DND-41 (cell line): ENCODE results near the gene SOCS3.

Experiments used
- ATAC-seq: fragments of 200-7000 bp; cut with Tn5 transposase; 3 replicates; pipeline ENCODE4 v1.9.1; 2021; ENCODE audit warnings: low read depth; ENCODE audit not compliant: insufficient read depth
- DNase-seq: peaks from one replicate; pipeline ENCODE4 v3.0.0-alpha.2; 2020
- H2AFZ ChIP-seq: 2 replicates; pipeline ENCODE4 v1.6.0; 2012; ENCODE audit warnings: low read depth, low read length
- H3K27ac ChIP-seq: 2 replicates; pipeline ENCODE4 v1.5.1; 2012; ENCODE audit warnings: low read length, inconsistent platforms
- H3K27me3 ChIP-seq: fragments of 200-600 bp; sonication (generic); 2 replicates; pipeline ENCODE4 v1.6.0; 2012; ENCODE audit warnings: low read length, mild to moderate bottlenecking, inconsistent platforms; ENCODE audit not compliant: insufficient read depth, poor library complexity
- H3K36me3 ChIP-seq: 2 replicates; pipeline ENCODE4 v1.5.1; 2012; ENCODE audit warnings: low read length, inconsistent platforms; ENCODE audit not compliant: insufficient read depth
- H3K4me1 ChIP-seq: 2 replicates; pipeline ENCODE4 v1.5.1; 2012; ENCODE audit warnings: mild to moderate bottlenecking, low read length; ENCODE audit not compliant: insufficient read depth
- H3K4me2 ChIP-seq: 2 replicates; pipeline ENCODE4 v1.6.0; 2012; ENCODE audit warnings: mild to moderate bottlenecking, moderate library complexity, low read length, inconsistent platforms; ENCODE audit not compliant: insufficient read depth
- H3K4me3 ChIP-seq, 2 experiments: fragments of 200-600 bp in 1 of 2; shearing (Covaris generic) in 1 of 2; 2 replicates each; pipeline ENCODE4 v1.5.1; 2012 to 2016; ENCODE audit warnings: inconsistent platforms in 2 of 2, low read length in 2 of 2, mild to moderate bottlenecking in 2 of 2, low read depth in 1 of 2, moderate library complexity in 1 of 2
- H3K79me2 ChIP-seq: 2 replicates; pipeline ENCODE4 v1.6.0; 2012; ENCODE audit warnings: low read length, inconsistent platforms; ENCODE audit not compliant: insufficient read depth
- H3K9ac ChIP-seq: 2 replicates; pipeline ENCODE4 v1.6.0; 2012; ENCODE audit warnings: low read depth, mild to moderate bottlenecking, inconsistent platforms, low read length, moderate library complexity
- H3K9me3 ChIP-seq: 2 replicates; pipeline ENCODE4 v1.5.1; 2012; ENCODE audit warnings: low read length, moderate library complexity, mild to moderate bottlenecking, inconsistent platforms; ENCODE audit not compliant: insufficient read depth, severe bottlenecking
- H4K20me1 ChIP-seq: 2 replicates; pipeline ENCODE4 v1.6.0; 2012; ENCODE audit warnings: low read length; ENCODE audit not compliant: insufficient read depth
- EZH2 ChIP-seq: IDR thresholded peaks from 3 replicates; pipeline ENCODE4 v1.6.1; 2012; ENCODE audit warnings: borderline replicate concordance, low read depth, mild to moderate bottlenecking, moderate library complexity, low read length, inconsistent platforms; ENCODE audit not compliant: severe bottlenecking
- TF ChIP-seq, protein P1 (sequence below): IDR thresholded peaks from 2 replicates; pipeline ENCODE4 v1.5.1; 2012; ENCODE audit warnings: borderline replicate concordance, low read length, moderate library complexity, mild to moderate bottlenecking; ENCODE audit not compliant: poor library complexity, severe bottlenecking; ENCODE audit errors: extremely low read depth

The SOCS3 gene

DNA sequence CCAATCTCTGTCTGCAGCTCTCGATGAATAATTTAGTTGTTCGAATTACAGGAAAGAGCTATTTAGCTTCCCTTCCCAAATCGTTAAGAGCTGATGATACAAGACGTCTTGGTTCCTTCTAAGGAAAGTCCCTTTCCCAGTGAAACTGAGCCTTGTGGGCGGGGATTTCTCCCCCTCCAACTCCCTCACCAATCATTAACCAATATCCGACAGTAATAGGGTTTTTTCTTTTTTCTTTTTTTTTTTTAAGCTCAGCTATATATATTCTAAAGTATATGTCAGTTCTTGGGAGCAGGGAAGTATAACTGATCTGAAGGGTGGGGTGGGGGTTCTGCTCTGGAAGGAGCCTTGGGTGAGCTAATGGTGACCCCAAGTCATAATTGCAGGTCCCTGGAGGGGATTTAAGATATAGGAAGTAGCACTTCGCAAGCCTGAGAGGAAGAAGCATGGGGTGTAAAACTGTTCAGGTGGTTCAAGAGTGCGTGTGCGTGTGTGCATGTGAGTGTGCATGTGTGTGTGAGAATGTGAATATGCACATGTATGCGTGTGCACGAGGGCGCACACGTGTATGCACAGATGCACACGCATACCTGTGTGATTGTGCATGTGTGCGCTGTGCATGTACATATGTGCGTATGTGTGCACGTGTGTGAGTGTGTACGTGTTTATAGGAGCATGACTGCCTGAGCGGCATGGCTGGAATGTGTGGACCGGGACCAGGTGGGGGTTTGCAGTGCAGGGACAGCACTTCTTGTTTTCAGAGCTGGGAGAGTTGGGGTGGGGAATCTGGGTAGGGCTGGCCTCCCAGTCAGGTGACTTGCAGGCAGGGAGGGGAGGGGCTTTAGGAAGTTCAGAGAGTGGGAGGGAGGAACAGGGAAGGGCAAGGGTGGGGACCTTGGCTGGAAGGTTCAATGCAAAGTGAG, 42.7 kb downstream of the SOCS3 start:
- Histone ChIP-seq H3K4me3 (no peak overlapping the region), H3K9ac (no peak overlapping the region), H2AFZ (no peak overlapping the region), H3K27me3 (peaks cover 30% of the 10 kb centered on the region), H3K79me2 (no peaks in the 10 kb centered on the region), H3K4me1 (peaks cover 10% of the 10 kb centered on the region), H3K27ac (no peak overlapping the region), H4K20me1 (no peaks in the 10 kb centered on the region), H3K9me3 (no peaks in the 10 kb centered on the region), H3K36me3 (no peaks in the 10 kb centered on the region), H3K4me2 (no peak overlapping the region)
- TF ChIP-seq, protein P1, sequence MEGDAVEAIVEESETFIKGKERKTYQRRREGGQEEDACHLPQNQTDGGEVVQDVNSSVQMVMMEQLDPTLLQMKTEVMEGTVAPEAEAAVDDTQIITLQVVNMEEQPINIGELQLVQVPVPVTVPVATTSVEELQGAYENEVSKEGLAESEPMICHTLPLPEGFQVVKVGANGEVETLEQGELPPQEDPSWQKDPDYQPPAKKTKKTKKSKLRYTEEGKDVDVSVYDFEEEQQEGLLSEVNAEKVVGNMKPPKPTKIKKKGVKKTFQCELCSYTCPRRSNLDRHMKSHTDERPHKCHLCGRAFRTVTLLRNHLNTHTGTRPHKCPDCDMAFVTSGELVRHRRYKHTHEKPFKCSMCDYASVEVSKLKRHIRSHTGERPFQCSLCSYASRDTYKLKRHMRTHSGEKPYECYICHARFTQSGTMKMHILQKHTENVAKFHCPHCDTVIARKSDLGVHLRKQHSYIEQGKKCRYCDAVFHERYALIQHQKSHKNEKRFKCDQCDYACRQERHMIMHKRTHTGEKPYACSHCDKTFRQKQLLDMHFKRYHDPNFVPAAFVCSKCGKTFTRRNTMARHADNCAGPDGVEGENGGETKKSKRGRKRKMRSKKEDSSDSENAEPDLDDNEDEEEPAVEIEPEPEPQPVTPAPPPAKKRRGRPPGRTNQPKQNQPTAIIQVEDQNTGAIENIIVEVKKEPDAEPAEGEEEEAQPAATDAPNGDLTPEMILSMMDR = no peak
- TF ChIP-seq EZH2 = no peak
- no peak for ATAC-seq
- DNase-seq = no peak

DNA sequence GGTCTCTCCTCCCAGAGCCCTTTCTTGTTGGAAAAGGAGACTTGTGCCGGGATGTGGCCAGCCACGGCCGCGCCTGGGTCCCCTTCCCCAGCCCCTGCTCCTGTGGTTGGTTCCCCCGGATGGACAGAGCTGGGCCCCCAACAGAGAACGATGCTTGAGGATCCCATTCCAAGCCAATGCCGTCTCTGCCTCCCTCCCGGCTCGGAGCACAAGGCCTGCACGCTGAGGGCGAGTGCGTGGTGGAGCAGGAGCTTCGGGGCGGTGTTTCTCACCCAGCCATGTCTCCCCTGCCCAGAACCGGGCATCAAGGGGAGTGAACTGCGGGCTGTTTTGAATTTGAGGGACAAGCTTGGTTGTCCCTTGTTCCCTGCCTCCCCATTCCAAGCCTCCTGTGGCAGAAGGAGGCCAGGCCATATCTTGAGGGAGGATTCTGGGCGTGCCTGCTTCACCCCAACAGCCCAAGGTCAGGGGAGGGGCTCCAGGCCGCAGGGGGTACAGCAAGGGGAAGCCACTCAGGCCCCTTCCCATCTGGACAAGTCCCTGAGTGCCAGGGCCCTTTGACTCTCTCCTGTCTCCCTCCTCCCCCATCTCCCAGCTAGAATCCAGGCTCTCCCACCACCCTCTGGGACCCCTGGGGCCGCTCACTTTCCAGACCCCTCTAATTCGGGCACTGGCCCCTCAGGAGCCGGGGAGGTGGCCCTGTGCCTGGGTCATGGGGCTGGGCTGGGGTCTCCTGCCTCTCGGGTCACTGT, 43.6 kb downstream of the SOCS3 start:
- no peak for DNase-seq
- H3K4me1 ChIP-seq = peaks cover 10% of the 10 kb centered on the region
- H3K27me3 ChIP-seq = peaks cover 30% of the 10 kb centered on the region
- no peaks in the 10 kb centered on the region for H3K9me3 ChIP-seq
- H3K9ac ChIP-seq = no peak overlapping the region
- no peak overlapping the region for H2AFZ ChIP-seq
- TF ChIP-seq, protein P1 = no peak
- no peak for TF ChIP-seq EZH2
- H3K27ac ChIP-seq = no peak overlapping the region
- H3K36me3 ChIP-seq = no peaks in the 10 kb centered on the region
- no peak for ATAC-seq
- H3K4me3 ChIP-seq = no peak overlapping the region
- H4K20me1 ChIP-seq = no peaks in the 10 kb centered on the region
- H3K79me2 ChIP-seq = no peaks in the 10 kb centered on the region
- H3K4me2 ChIP-seq = no peak overlapping the region

GRCh38 chr17:78315355-78316114, 44.3 kb downstream of the SOCS3 start:
- H3K9ac ChIP-seq = no peak overlapping the region
- peaks cover 30% of the 10 kb centered on the region for H3K27me3 ChIP-seq
- H3K36me3 ChIP-seq = no peaks in the 10 kb centered on the region
- DNase-seq = no peak
- no peaks in the 10 kb centered on the region for H4K20me1 ChIP-seq
- TF ChIP-seq EZH2 = no peak
- TF ChIP-seq, protein P1 = no peak
- no peak overlapping the region for H2AFZ ChIP-seq
- H3K4me1 ChIP-seq = peaks cover 10% of the 10 kb centered on the region
- H3K9me3 ChIP-seq = no peaks in the 10 kb centered on the region
- no peak for ATAC-seq
- no peaks in the 10 kb centered on the region for H3K79me2 ChIP-seq
- no peak overlapping the region for H3K27ac ChIP-seq
- H3K4me3 ChIP-seq = no peak overlapping the region
- H3K4me2 ChIP-seq = no peak overlapping the region
